BE2C (cell line): ENCODE data around the gene HACE1.
"Not testable (repeated sequence)": the region's sequence is repeated elsewhere in the genome, so short reads cannot be mapped to it uniquely, and the experiment has no call there.

ENCODE experiments used
- DNase-seq: peaks from one replicate; pipeline ENCODE4 v3.0.0-alpha.2; 2020
- H3K27me3 ChIP-seq: fragments of 250-450 bp; sonication (Bioruptor Pico); 2 replicates; pipeline ENCODE4 v1.5.1; 2020; ENCODE audit warnings: mild to moderate bottlenecking
- H3K36me3 ChIP-seq: fragments of 250-450 bp; sonication (Bioruptor Pico); 2 replicates; pipeline ENCODE4 v1.5.1; 2020; ENCODE audit warnings: mild to moderate bottlenecking
- H3K4me1 ChIP-seq: fragments of 250-450 bp; sonication (Bioruptor Pico); 2 replicates; pipeline ENCODE4 v1.5.1; 2020
- H3K4me3 ChIP-seq: 2 replicates; pipeline ENCODE4 v1.5.1; 2011; ENCODE audit warnings: low read depth, low read length
- H3K9me3 ChIP-seq: fragments of 250-450 bp; sonication (Bioruptor Pico); 2 replicates; pipeline ENCODE4 v1.5.1; 2020
- CTCF ChIP-seq: IDR thresholded peaks from 2 replicates; pipeline ENCODE4 v1.5.1; 2012; ENCODE audit warnings: mild to moderate bottlenecking, low read depth, low read length

HACE1 gene

DNA sequence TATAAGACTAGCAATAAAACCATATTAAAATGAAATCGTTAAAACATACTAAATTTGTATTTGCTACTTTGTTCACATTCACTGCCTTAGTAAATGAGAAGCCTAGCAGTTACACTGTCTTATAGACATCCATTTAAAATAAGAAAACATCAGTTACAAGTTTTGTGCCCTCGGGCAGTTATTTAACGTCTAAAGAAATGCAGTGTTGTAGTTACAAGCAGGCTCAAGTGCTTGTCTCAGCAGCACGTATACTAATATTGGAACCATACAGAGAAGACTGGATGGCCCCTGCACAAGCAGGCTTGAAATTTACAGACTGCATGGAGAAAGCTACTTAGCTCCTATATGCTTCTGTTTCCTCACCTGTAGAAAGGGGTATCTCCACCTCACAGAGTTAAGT is 93.1 kb downstream of the HACE1 start:
- no peak for DNase-seq
- Histone ChIP-seq H3K4me3 (no peak overlapping the region), H3K4me1 (peaks cover 2% of the 10 kb centered on the region; the same call in 1 of the 2 replicates)

GRCh38 chr6:104754788-104755409 is 104.8 kb downstream of the HACE1 start:
- no peaks in the 10 kb centered on the region for H3K27me3 ChIP-seq
- peaks cover 4% of the 10 kb centered on the region; the same call in 1 of the 2 replicates for H3K9me3 ChIP-seq
- TF ChIP-seq CTCF: no peak
- no peaks in the 10 kb centered on the region for H3K4me1 ChIP-seq
- H3K36me3 ChIP-seq: peaks cover 5% of the 10 kb centered on the region; the same call in 1 of the 2 replicates
- H3K4me3 ChIP-seq: no peak overlapping the region
- no peak for DNase-seq

More for the DNA sequence above, 93.1 kb downstream of the HACE1 start:
- Histone ChIP-seq H3K36me3 (no peaks in the 10 kb centered on the region), H3K9me3 (no peaks in the 10 kb centered on the region), H3K27me3 (no peaks in the 10 kb centered on the region)
- no peak for TF ChIP-seq CTCF

GRCh38 chr6:104753251-104753650 is 106.5 kb downstream of the HACE1 start:
- Histone ChIP-seq H3K9me3 (peaks cover 4% of the 10 kb centered on the region; the same call in 1 of the 2 replicates), H3K4me1 (no peaks in the 10 kb centered on the region), H3K27me3 (no peaks in the 10 kb centered on the region), H3K4me3 (no peak overlapping the region), H3K36me3 (peaks cover 5% of the 10 kb centered on the region; the same call in 1 of the 2 replicates)
- no peak for DNase-seq
- no peak for TF ChIP-seq CTCF

GRCh38 chr6:104750449-104750848 is 109.3 kb downstream of the HACE1 start:
- Histone ChIP-seq H3K4me1 (no peaks in the 10 kb centered on the region), H3K9me3 (peaks cover 4% of the 10 kb centered on the region; the same call in 1 of the 2 replicates), H3K36me3 (no peaks in the 10 kb centered on the region), H3K4me3 (no peak overlapping the region), H3K27me3 (no peaks in the 10 kb centered on the region)
- TF ChIP-seq CTCF: no peak
- no peak for DNase-seq

DNA sequence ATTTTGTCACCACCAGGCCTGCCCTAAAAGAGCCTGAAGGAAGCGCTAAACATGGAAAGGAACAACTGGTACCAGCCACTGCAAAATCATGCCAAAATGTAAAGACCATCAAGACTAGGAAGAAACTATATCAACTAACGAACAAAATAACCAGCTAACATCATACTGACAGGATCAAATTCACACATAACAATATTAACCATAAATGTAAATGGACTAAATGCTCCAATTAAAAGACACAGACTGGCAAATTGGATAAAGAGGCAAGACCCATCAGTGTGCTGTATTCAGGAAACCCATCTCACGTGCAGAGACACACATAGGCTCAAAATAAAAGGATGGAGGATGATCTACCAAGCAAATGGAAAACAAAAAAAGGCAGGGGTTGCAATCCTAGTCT is 120.6 kb downstream of the HACE1 start:
- not testable (repeated sequence) for H3K4me1 ChIP-seq, H3K4me3 ChIP-seq, DNase-seq, H3K9me3 ChIP-seq, H3K27me3 ChIP-seq, H3K36me3 ChIP-seq

- not testable (repeated sequence) for H3K4me3 ChIP-seq, H3K36me3 ChIP-seq, H3K9me3 ChIP-seq, H3K4me1 ChIP-seq, DNase-seq, H3K27me3 ChIP-seq
These were observed 122.2 kb downstream of the HACE1 start for GRCh38 chr6:104737567-104737966.

DNA sequence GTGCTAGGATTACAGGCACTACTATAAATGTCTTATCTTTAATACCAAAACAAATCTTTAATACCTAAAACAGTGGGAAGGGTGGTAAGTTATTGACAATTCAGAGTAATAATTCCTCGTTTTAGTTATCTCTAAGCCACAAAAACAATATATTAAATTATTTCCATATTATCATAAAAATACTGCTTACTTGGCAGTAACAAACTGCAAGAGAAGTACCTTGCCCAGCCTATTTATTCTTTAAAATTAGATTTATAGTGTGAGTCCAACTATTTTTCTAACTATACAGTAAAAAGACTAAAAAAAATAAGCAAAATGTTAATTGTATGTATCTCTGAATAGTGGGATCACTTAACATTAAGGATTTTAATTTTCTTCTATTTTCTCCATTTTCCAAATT is 123.2 kb downstream of the HACE1 start:
- H3K4me3 ChIP-seq: no peak overlapping the region
- H3K9me3 ChIP-seq: no peaks in the 10 kb centered on the region
- no peaks in the 10 kb centered on the region for H3K4me1 ChIP-seq
- H3K36me3 ChIP-seq: no peaks in the 10 kb centered on the region
- TF ChIP-seq CTCF: no peak
- H3K27me3 ChIP-seq: no peaks in the 10 kb centered on the region
- no peak for DNase-seq
